ENCODE measurements around the gene P2RX7. TPM values are rescaled to one million over a fixed set of nuclear protein-coding genes. Genes with fewer than 3 reads are reported as not detected.

The P2RX7 gene
- total RNA-seq, 2 experiments from 2014 or later, result 0.13 to 0.48 TPM

DNA sequence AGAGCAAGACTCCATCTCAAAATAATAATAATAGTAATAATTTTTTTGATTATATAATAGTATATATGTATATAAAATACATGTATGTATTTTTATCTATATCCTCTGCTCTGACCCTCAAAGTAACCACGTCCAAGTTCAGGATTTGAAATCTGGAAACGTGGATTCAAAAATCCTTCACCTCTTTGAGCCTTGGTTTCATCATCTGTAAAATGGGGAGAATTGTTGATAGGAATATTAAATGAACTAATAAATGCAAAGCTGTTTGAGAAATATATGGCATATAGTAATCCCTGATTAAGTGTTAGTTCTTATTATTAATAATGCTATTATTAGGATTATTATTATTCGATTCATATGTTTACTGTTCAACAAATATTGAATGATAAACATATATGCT, 2.6 kb downstream of the P2RX7 start:
- Histone ChIP-seq H2AFZ (ENCODE audit: low read length) (no peak overlapping the region), H3K9me3 (ENCODE audit: low read length) (no peaks in the 10 kb centered on the region), H3K9me2 (ENCODE audit: insufficient read depth, low read length) (no peaks in the 10 kb centered on the region), H3K79me2 (ENCODE audit: insufficient read depth, low read depth, low read length) (no peaks in the 10 kb centered on the region), H3K27ac (ENCODE audit: low read depth, low read length, poor library complexity, severe bottlenecking) (no peak overlapping the region), H3K36me3 (ENCODE audit: insufficient read depth, low read length) (no peaks in the 10 kb centered on the region), H4K20me1 (ENCODE audit: insufficient read depth, low read length) (no peaks in the 10 kb centered on the region), H3K4me1 (ENCODE audit: insufficient read depth, low read length, poor library complexity, severe bottlenecking) (peaks cover 13% of the 10 kb centered on the region), H3K4me3 (ENCODE audit: low read depth, low read length, poor library complexity, severe bottlenecking) (no peak overlapping the region), H3K4me2 (ENCODE audit: low read length) (no peak overlapping the region)
- intact Hi-C loops (cut with micrococcal nuclease; ENCODE audit: unreplicated experiment), result no loop called here
- ChIA-PET POLR2A (no interaction called here), CTCF (ENCODE audit: unreplicated experiment) (no interaction called here)
- no peak for DNase-seq (ENCODE audit: low spot score)
- no TSS peak for BruUV-seq (replicated peaks)
- TF ChIP-seq EZH2phosphoT487 (IDR thresholded peaks at IDR 0.05; ENCODE audit: borderline replicate concordance, low read depth, low read length), result no peak
- TF ChIP-seq, protein P1, sequence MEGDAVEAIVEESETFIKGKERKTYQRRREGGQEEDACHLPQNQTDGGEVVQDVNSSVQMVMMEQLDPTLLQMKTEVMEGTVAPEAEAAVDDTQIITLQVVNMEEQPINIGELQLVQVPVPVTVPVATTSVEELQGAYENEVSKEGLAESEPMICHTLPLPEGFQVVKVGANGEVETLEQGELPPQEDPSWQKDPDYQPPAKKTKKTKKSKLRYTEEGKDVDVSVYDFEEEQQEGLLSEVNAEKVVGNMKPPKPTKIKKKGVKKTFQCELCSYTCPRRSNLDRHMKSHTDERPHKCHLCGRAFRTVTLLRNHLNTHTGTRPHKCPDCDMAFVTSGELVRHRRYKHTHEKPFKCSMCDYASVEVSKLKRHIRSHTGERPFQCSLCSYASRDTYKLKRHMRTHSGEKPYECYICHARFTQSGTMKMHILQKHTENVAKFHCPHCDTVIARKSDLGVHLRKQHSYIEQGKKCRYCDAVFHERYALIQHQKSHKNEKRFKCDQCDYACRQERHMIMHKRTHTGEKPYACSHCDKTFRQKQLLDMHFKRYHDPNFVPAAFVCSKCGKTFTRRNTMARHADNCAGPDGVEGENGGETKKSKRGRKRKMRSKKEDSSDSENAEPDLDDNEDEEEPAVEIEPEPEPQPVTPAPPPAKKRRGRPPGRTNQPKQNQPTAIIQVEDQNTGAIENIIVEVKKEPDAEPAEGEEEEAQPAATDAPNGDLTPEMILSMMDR (conservative IDR thresholded peaks at IDR 0.05; ENCODE audit: low read length), result no peak

DNA sequence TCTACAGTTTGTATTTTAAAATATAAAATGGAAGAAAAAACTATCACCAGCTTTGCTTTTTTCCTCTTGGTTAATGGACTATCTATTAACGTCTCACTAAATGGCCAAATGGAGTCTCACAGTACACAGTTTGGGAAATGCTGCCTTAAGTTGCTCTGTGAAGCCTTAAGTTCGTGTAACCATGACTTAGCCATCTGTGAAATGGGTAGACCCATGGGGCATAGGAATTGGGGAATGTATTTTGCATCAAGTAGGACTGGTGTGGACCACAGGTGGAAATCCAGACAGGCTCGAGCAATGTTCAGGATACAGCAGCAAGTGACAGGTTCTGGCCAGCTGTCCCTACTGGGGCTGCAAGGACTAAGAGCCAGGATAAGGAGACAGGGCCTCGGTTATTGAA, 4.8 kb downstream of the P2RX7 start:
- ChIA-PET CTCF (ENCODE audit: unreplicated experiment) (no interaction called here), POLR2A (no interaction called here)
- Histone ChIP-seq H3K36me3 (ENCODE audit: insufficient read depth, low read length) (no peaks in the 10 kb centered on the region), H3K79me2 (ENCODE audit: insufficient read depth, low read depth, low read length) (no peaks in the 10 kb centered on the region), H3K27ac (ENCODE audit: low read depth, low read length, poor library complexity, severe bottlenecking) (no peak overlapping the region), H2AFZ (ENCODE audit: low read length) (no peak overlapping the region), H3K4me1 (ENCODE audit: insufficient read depth, low read length, poor library complexity, severe bottlenecking) (peaks cover 12% of the 10 kb centered on the region), H3K4me3 (ENCODE audit: low read depth, low read length, poor library complexity, severe bottlenecking) (no peak overlapping the region), H3K9me2 (ENCODE audit: insufficient read depth, low read length) (no peaks in the 10 kb centered on the region), H3K9me3 (ENCODE audit: low read length) (no peaks in the 10 kb centered on the region), H4K20me1 (ENCODE audit: insufficient read depth, low read length) (no peaks in the 10 kb centered on the region), H3K4me2 (ENCODE audit: low read length) (no peak overlapping the region)
- intact Hi-C loops (cut with micrococcal nuclease; ENCODE audit: unreplicated experiment), result no loop called here
- no peak for TF ChIP-seq EZH2phosphoT487 (IDR thresholded peaks at IDR 0.05; ENCODE audit: borderline replicate concordance, low read depth, low read length)
- TF ChIP-seq, protein P1 (conservative IDR thresholded peaks at IDR 0.05; ENCODE audit: low read length), result no peak
- no TSS peak for BruUV-seq (replicated peaks)
- no peak for DNase-seq (ENCODE audit: low spot score)

DNA sequence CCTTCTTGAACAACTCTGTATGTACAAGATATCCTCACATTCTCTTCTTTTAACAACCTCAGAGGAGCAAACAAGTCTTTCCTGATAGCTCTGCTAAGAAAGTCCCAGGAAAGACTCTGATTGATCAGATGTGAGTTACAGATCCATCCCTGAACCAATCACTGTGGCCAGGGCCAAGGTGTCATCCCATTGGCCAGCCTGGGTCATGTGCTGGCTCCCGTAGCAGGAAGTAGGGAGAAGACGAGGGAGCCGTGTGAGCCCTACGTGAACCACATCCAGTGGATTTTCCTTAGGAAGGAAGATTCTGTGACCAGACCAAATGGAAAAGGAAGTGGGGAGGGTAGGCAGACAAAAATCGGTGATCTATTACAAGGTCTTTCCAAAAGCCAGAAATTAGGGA, 5.6 kb downstream of the P2RX7 start:
- H3K4me2 ChIP-seq (ENCODE audit: low read length), result no peak overlapping the region
- H3K4me3 ChIP-seq (ENCODE audit: low read depth, low read length, poor library complexity, severe bottlenecking), result no peak overlapping the region
- H3K36me3 ChIP-seq (ENCODE audit: insufficient read depth, low read length), result no peaks in the 10 kb centered on the region
- ChIA-PET POLR2A (no interaction called here), CTCF (ENCODE audit: unreplicated experiment) (no interaction called here)
- H3K9me3 ChIP-seq (ENCODE audit: low read length), result no peaks in the 10 kb centered on the region
- intact Hi-C loops (cut with micrococcal nuclease; ENCODE audit: unreplicated experiment), result no loop called here
- DNase-seq (ENCODE audit: low spot score), result no peak
- no peak overlapping the region for H3K27ac ChIP-seq (ENCODE audit: low read depth, low read length, poor library complexity, severe bottlenecking)
- BruUV-seq (replicated peaks), result no TSS peak
- H3K4me1 ChIP-seq (ENCODE audit: insufficient read depth, low read length, poor library complexity, severe bottlenecking), result peaks cover 4% of the 10 kb centered on the region
- no peaks in the 10 kb centered on the region for H4K20me1 ChIP-seq (ENCODE audit: insufficient read depth, low read length)
- H2AFZ ChIP-seq (ENCODE audit: low read length), result no peak overlapping the region
- no peaks in the 10 kb centered on the region for H3K79me2 ChIP-seq (ENCODE audit: insufficient read depth, low read depth, low read length)
- H3K9me2 ChIP-seq (ENCODE audit: insufficient read depth, low read length), result no peaks in the 10 kb centered on the region
- TF ChIP-seq EZH2phosphoT487 (IDR thresholded peaks at IDR 0.05; ENCODE audit: borderline replicate concordance, low read depth, low read length), result no peak
